Left cardiac atrium (tissue), 4 donors: Measurements from ENCODE around the gene CYTH1. TPM values are rescaled to one million over a fixed set of nuclear protein-coding genes. Genes with fewer than 3 reads are reported as not detected.

Source experiments
- ATAC-seq, 2 donors: fragments of 200-7000 bp; cut with Tn5 transposase; one replicate each; pipeline ENCODE4 v1.9.1; 2020; ENCODE audit warnings: mild to moderate bottlenecking in 2 of 2, moderate library complexity in 2 of 2
- DNase-seq: peaks from one replicate; pipeline ENCODE4 v3.0.0-alpha.2; 2020
- intact Hi-C, 2 donors: fragments of 100-400 bp; cut with DNase I; formaldehyde crosslinking; loops; one replicate each; pipeline versions ENCODE4 v1.14.1 to v1.15.1; 2022 to 2023
- total RNA-seq, 2 donors: library from RNA; stranded (reverse); fragmentation: NEBNext Ultra II Directional; extraction: Animal tissue kit (Norgen Biotek cat#: 25700); gene quantifications; one replicate each; pipeline ENCODE4 v1.2.1, GENCODE V29; 2021
- donor health status: DM: no; HTN: yes; CAD: no.
- donor health status: DM: no; HTN: yes; CAD: no; lungs with severe emphysema.
- donor health status: DM: yes; HTN: yes; CAD: no.
- donor health status: Dilated cardiomyopathy.

Gene CYTH1
- total RNA-seq, 2 donors from 2014 or later: 33.9 to 45.3 TPM

GRCh38 chr17:78709119-78709681 lies 72.9 kb downstream of the CYTH1 start:
- no peak for DNase-seq
- intact Hi-C loops: loop anchor here in 1 of 2 donors (5.0 kb wide), 1 partner anchor 212 kb away; no protein-coding TSS in a partner anchor
- peak in 1 of 2 donors; percentile 63 for ATAC-seq

GRCh38 chr17:78708510-78708973 lies 73.5 kb downstream of the CYTH1 start:
- ATAC-seq (peak; percentile 88 to 90), DNase-seq (peak; percentile 79)
- intact Hi-C loops: loop anchor here (1.0 to 5.0 kb wide), 2 partner anchors 211 kb away; no protein-coding TSS in a partner anchor

GRCh38 chr17:78707923-78708322 lies 74.2 kb downstream of the CYTH1 start:
- intact Hi-C loops: loop anchor here (1.0 to 5.0 kb wide), 2 partner anchors 211 kb away; no protein-coding TSS in a partner anchor
- ATAC-seq: no peak
- no peak for DNase-seq

DNA sequence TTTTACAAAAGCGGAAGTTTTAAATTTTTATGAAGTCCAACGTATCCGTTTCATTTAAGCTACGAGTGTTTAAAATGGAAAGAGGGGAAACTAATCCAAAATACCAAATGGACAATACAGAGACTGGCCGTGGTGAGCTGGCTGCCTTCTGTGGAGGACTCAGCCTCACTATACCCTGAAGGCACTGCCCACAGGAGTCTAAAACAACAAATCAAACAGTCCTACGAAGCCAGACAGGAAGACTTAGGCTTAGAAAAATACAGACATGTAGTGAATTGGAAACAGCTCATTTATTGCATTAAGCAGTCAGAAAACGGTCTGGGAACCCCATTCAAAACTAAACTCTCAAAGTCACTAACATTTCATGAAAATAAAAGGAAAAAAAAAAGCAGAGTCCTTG lies 75.1 kb downstream of the CYTH1 start:
- ATAC-seq (no peak), DNase-seq (no peak)
- intact Hi-C loops: loop anchor here in 1 of 2 donors (5.0 kb wide), 1 partner anchor 210 kb away; no protein-coding TSS in a partner anchor

DNA sequence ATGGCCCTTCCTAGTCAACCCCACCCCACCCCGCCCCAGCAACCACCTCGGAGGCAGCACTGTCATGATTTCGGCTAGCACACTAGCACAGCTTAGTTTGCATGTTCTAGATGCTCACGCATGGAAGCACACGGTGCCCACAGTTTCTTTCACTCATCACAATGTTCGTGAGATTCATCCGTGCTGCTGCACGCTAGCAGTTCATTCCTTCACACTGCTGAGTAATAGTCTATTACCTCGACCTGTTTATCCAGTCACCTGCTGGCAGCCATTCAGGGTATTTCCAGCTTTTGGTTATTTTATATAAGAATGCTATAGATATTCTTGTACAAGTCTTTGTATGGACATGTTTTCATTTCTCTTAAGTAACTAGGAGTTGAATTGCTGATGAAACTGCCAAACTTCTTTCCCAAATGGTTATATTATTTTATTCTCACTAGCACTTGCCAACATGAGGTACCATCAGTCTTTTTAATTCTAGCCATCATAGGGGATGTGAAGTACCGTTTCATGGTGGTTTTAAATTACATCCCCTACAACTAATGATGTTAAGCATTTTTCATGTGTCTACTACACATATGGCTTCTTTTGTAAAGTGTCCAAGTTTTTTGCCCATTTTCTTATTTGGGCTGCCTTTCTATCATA lies 75.7 kb downstream of the CYTH1 start:
- ATAC-seq (no peak), DNase-seq (no peak)
- intact Hi-C loops: loop anchor here in 1 of 2 donors (5.0 kb wide), 1 partner anchor 209 kb away; no protein-coding TSS in a partner anchor

- intact Hi-C loops: loop anchor here in 1 of 2 donors (5.0 kb wide), 1 partner anchor 208 kb away; no protein-coding TSS in a partner anchor
- peak; percentile 31 to 46 for ATAC-seq
- no peak for DNase-seq
These were observed 77.0 kb downstream of the CYTH1 start for GRCh38 chr17:78705071-78705470.

- ATAC-seq (no peak), DNase-seq (no peak)
- intact Hi-C loops: no loop called here
These were observed 77.5 kb downstream of the CYTH1 start for GRCh38 chr17:78704594-78704993.

DNA sequence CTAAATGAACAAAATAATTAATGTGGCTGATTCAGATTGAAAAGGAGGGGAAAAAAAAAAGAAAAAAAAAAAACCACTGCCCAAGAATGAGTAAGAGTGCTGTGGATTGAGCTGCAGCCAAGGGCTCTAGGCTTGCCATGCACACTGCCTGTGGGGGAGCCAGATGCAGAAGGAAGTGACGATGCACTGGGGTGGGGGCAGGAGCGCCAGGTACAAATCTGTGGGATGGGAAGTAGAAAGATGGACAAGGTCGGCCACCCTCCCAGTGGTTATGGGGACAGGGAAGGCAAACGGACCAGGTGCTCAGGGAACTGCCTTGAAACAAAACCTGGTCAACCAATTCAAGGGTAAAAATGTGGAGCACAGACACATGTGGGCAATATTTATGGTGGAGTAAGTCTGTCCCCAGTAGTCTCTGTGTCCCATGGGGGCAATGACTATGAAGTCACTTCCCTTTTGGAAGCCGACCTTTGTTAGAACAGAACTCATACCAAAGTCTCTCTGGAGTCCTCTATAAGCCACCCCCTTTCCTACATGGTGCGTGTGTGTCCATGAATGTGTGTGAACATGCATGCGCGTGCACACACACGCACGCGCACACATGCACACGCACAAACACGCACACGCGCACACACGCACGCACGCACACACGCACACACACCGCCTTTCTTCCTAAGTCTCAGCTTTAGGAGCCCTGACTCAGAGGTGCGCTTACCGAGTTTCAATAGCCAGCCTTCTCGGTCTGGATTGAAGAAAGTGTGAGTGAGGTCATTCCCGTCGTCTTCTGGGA lies 84.3 kb downstream of the CYTH1 start:
- intact Hi-C loops: loop anchor here in 1 of 2 donors (10.0 kb wide), 1 partner anchor 57 kb away; no protein-coding TSS in a partner anchor
- peak in 1 of 2 donors; percentile 53 for ATAC-seq
- no peak for DNase-seq

GRCh38 chr17:78697122-78697521 lies 85.0 kb downstream of the CYTH1 start:
- ATAC-seq (no peak), DNase-seq (no peak)
- intact Hi-C loops: loop anchor here in 1 of 2 donors (10.0 kb wide), 1 partner anchor 58 kb away; no protein-coding TSS in a partner anchor

DNA sequence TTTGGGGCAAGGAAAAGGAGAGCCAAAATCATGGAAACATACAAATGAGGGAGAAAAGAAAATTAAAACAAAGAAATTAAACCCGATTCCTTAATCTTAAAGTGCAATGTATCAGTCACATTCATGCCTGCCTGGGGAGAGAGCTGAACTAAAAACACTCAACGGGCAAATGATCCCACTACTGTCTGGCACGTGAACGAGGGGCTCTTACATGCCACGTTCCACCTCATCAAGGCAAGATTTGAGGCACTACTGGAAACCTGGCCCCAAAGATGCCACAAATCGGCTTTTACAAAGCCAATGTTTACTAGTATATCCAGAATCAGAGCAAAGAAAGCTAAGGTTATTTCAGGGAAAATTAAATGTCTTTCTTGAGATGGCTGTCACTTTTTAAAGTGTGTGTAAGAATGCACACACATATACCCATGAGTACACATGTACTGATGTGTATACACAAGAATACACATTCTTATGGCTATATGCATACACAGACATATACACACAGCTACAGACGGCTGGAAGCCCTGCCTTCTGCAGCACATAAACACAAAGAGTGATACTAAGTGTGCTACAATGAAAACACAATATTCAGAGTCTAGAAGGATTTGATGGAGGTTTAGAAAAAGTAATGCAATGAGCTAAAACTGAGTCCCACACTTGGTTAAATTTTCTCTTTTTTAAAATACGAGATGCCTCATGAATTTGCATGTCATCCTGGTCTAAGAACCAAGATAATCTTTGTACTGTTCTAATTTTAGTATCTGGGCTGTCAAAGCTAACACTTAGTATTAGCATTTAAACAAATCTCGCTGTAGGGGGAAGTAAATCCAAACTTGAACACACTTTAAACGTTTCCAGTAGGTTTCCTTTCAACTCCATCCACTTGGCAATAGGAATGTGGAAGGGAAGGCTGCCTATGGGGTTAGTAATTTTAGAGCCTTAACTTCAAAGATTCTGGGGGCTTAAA lies 85.8 kb downstream of the CYTH1 start:
- intact Hi-C loops: loop anchor here in 1 of 2 donors (10.0 kb wide), 1 partner anchor 59 kb away; no protein-coding TSS in a partner anchor
- ATAC-seq: peak in 1 of 2 donors; percentile 17

DNA sequence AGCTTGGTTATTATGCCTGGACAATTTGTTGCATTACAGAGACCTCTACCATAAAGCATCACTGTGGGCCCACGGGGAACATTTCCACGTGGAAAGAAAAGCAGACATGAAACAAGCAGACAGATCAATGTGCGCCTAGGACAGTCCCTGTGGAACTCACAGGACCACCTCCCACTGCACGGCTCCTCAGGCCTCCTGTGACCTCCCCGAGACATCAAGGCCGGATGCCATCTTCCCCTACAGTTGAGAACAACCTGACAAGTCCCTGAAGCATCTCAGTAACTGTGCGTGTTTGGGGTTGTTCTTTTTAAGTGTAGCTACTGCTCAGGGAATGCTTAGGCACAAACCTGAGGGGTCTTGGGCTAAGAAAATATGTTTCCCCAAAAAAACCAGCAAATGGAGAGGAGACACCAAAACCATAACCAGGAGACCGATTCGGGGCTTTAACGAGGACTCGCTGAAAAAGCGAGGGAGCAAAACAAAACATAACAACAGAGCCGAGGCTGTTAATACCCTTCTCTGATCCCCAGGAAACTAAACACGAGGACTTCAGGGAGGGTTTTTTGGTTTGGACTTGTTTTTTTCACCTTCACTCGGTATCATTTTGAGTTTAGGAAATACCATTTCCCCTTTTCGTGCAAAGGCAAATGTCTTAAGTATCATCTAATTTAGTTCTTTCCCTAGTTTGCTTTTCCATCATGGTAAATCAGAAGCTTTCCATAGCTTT lies 87.1 kb downstream of the CYTH1 start:
- DNase-seq (no peak), ATAC-seq (no peak)
- intact Hi-C loops: loop anchor here in 1 of 2 donors (10.0 kb wide), 1 partner anchor 60 kb away; no protein-coding TSS in a partner anchor

More for the DNA sequence above, 85.8 kb downstream of the CYTH1 start:
- no peak for DNase-seq

DNA sequence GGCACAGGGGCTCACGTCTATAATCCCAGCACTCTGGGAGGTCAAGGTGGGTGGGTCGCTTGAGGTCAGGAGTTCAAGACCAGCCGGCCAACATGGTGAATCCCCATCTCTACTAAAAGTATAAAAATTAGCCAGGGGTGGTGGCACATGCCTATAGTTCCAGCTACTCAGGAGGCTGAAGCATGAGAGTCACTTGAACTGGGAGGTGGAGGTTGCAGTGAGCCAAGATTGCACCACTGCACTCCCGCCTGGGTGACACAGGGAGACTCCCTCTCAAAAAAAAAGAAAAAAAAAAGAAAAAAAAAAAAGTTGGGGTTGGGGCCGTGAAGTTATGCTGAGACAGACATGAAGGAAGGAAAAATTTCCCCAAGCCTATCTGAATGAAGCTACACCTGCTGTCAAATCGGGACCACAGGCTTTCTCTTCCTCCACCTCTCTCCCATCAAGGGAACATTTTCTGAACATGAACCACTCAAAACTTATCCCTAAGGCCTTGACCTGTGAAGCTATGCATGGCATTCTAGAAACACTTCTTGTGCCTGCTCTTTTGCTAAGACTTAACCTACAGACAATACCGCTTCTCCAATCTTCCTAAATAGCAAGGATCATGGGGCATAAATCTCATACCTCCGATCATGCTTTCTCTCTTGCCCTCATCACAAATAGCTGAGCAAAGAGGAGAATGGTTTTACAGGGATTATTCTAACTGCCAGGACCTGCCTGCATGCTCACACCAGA lies 88.6 kb downstream of the CYTH1 start:
- DNase-seq (no peak), ATAC-seq (no peak)
- intact Hi-C loops: loop anchor here in 1 of 2 donors (10.0 kb wide), 1 partner anchor 61 kb away; no protein-coding TSS in a partner anchor

DNA sequence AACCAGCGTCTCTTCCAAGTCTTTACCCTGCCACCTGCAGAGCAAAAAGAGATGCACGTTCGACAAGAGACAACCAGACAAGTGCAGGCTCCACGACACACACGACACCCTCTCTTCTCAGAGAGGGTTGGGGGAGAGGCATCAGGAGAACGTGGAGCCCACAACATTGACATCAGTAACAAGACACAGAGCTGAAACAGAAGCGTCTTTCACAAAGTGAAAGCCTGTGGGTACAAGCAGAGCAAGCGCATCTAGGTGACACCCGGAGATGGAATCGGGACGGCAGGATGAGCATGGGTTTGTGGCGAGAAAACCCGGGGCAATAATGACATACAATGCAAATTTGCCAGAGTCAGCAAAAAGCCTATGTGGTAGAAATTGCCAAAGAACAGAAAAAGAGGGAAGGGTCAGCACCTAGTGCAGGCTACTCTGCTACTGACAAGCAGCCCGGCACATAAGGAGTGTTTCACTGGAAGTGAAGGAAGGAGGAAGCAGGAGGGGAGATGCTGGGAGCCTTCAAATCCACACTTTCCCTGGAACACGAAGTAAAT lies 89.5 kb downstream of the CYTH1 start:
- intact Hi-C loops: loop anchor here in 1 of 2 donors (10.0 kb wide), 1 partner anchor 62 kb away; no protein-coding TSS in a partner anchor
- ATAC-seq: no peak
- DNase-seq: no peak

DNA sequence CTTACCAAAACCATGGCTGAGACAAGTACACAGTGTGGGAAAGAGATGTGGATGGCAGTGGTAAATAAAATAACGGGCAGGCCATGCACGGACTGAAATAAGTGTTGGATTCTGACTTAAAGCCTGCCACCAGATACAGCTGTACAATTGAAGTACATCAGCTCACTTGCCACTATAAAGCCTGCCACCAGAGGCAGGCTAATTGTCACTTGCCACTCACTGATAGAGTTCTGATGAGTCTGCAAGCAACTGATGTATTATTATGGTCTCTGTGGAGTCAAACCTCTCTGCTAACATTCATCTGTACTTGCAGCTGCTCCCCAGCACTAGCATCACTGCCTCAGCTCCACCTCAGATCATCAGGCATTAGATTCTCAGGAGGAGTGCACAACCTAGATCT lies 93.0 kb downstream of the CYTH1 start:
- DNase-seq (no peak), ATAC-seq (no peak)
- intact Hi-C loops: no loop called here

GRCh38 chr17:78687944-78688343 lies 94.1 kb downstream of the CYTH1 start:
- ATAC-seq: no peak
- DNase-seq: no peak
- intact Hi-C loops: no loop called here

DNA sequence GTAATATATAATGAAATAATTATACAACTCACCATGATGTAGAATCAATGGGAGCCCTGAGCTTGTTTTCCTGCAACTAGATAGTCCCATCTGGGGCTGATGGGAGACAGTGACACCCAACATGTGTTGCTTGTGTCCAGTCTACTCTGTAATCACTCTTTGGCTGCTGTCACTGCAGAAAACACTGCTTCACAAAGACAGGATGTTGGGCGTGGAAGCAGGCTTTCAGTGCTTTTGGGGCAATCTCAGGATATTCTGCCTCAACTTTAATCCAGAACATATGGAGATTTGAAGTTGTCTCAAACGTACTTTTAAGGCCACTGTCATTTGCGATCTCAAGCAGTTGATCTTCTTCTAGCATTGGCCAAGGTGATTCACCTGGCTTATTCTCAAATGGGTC lies 94.9 kb downstream of the CYTH1 start:
- DNase-seq (no peak), ATAC-seq (no peak)
- intact Hi-C loops: no loop called here
